Mucosa of descending colon (tissue), 3 donors: ENCODE results near the gene SEPHS1. TPM values are rescaled to one million over a fixed set of nuclear protein-coding genes. Genes with fewer than 3 reads are reported as not detected.

Experiments used
- ATAC-seq: fragments of 200-7000 bp; cut with Tn5 transposase; one replicate; pipeline ENCODE4 v1.9.1; 2020; ENCODE audit warnings: mild to moderate bottlenecking, moderate library complexity
- DNase-seq, 3 donors: peaks; one replicate each; pipeline ENCODE4 v3.0.0-alpha.2; 2020
- H3K36me3 ChIP-seq: fragments of 200-600 bp; one replicate; pipeline ENCODE4 v1.8.0; 2021; ENCODE audit warnings: low read depth, mild to moderate bottlenecking
- H3K4me1 ChIP-seq: fragments of 200-600 bp; one replicate; pipeline ENCODE4 v1.8.0; 2021; ENCODE audit warnings: low read depth, mild to moderate bottlenecking
- H3K4me3 ChIP-seq: fragments of 200-600 bp; one replicate; pipeline ENCODE4 v1.8.0; 2021; ENCODE audit warnings: mild to moderate bottlenecking
- H3K9me3 ChIP-seq: fragments of 200-600 bp; one replicate; pipeline ENCODE4 v1.8.0; 2021; ENCODE audit warnings: mild to moderate bottlenecking
- CTCF ChIP-seq: fragments of 200-600 bp; IDR thresholded peaks from one replicate; pipeline ENCODE4 v1.8.0; 2022; ENCODE audit warnings: antibody characterized with exemption, mild to moderate bottlenecking
- intact Hi-C, 2 donors: fragments of 100-400 bp; cut with DNase I in 1 of 2; cut with micrococcal nuclease in 1 of 2; formaldehyde crosslinking; loops; one replicate each; pipeline versions ENCODE4 v1.11.0 to v1.11.1; 2022; cut with DNase I, micrococcal nuclease
- total RNA-seq, 3 donors: library from RNA; stranded (reverse); fragmentation: NEBNext Ultra II Directional in 2 of 3; extraction: Animal tissue kit (Norgen Biotek cat#: 25700) in 2 of 3; gene quantifications; one replicate each; pipeline versions ENCODE4 v1.2.1 to v1.2.4, GENCODE V29; 2021 to 2023
- donor health status: DM: no; HTN: no; CAD: no; lungs with moderate emphysema.
- donor health status: DM: no; HTN: no; CAD: no.
- donor health status: DM: no; HTN: yes; CAD: no.

Gene SEPHS1
- total RNA-seq, 3 donors from 2014 or later, result 32.3 to 40.3 (median 36.6) TPM

GRCh38 chr10:13268310-13268709, 79.8 kb downstream of the SEPHS1 start:
- no peak for DNase-seq
- no peak overlapping the region for H3K4me3 ChIP-seq
- H3K4me1 ChIP-seq, result peaks cover 12% of the 10 kb centered on the region
- TF ChIP-seq CTCF, result no peak
- no peaks in the 10 kb centered on the region for H3K9me3 ChIP-seq
- no peak for ATAC-seq
- H3K36me3 ChIP-seq, result no peaks in the 10 kb centered on the region
- intact Hi-C loops, result no loop called here

Other genes with a start within 250 kb of the SEPHS1 start
- gene OPTN, start 248.1 kb downstream of the SEPHS1 start, total RNA-seq, result 100 to 1,000 TPM in 2 of 3 donors, 10 to 100 TPM in 1; 92.1 to 148 (median 101) TPM
- gene MCM10, start 186.7 kb downstream of the SEPHS1 start, total RNA-seq, result 1 to 10 TPM; 1.6 to 8.6 (median 2.2) TPM
- gene UCMA, start 113.9 kb downstream of the SEPHS1 start, total RNA-seq, result not detected
- 10 to 100 TPM; 33.8 to 64.2 (median 53.6) TPM for gene PHYH, start 48.2 kb downstream of the SEPHS1 start, total RNA-seq
- 10 to 100 TPM; 17.1 to 33.4 (median 28.7) TPM for gene BEND7, start 180.7 kb upstream of the SEPHS1 start, total RNA-seq
- 10 to 100 TPM; 20.8 to 26.1 (median 25.9) TPM for gene PRPF18, start 238.7 kb upstream of the SEPHS1 start, total RNA-seq